ENCODE data around the gene AFAP1L1.

GRCh38 chr5:149273950-149274349 is 2.3 kb downstream of the AFAP1L1 start:
- no peak for TF ChIP-seq GATA2 (IDR thresholded peaks at IDR 0.05; ENCODE audit: low read depth, low read length)
- no peak for TF ChIP-seq GATA3 (IDR thresholded peaks at IDR 0.05; ENCODE audit: low read depth, low read length)

All from SH-SY5Y (cell line).